Measurements from ENCODE around the gene ERAS. TPM values are rescaled to one million over a fixed set of nuclear protein-coding genes. Genes with fewer than 3 reads are reported as not detected.

Gene ERAS
- total RNA-seq, 2 experiments from 2014 or later, result 0.60 TPM; not detected in 1

DNA sequence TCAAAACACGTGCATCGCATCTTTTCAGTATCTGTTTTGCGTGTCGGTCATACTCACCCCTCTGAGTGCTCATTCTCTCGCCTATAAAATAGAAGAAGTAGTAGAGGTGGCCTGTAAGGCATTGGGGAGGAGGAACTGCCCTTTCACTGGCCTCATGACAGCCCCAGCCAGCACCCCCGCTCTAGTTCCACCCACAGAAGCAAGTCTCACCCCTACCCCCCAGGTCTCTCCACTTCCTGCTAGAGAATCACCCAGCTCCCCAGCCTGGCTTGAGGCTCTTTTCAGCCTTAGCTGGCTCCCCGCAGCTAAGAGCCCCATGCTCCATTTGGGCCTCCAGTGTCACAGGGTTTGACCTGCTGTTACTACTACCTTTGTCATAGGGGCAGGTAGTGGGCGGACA, 12.7 kb upstream of the ERAS start:
- H3K79me2 ChIP-seq (ENCODE audit: insufficient read depth, low read depth, low read length), result no peaks in the 10 kb centered on the region
- no peaks in the 10 kb centered on the region for H3K4me1 ChIP-seq (ENCODE audit: insufficient read depth, low read length, poor library complexity, severe bottlenecking)
- DNase-seq (ENCODE audit: low spot score), result no peak
- intact Hi-C loops (cut with micrococcal nuclease; ENCODE audit: unreplicated experiment), result no loop called here
- CTCF ChIA-PET (ENCODE audit: unreplicated experiment), result no interaction called here
- H4K20me1 ChIP-seq (ENCODE audit: insufficient read depth, low read length), result no peaks in the 10 kb centered on the region
- TF ChIP-seq, protein P1, sequence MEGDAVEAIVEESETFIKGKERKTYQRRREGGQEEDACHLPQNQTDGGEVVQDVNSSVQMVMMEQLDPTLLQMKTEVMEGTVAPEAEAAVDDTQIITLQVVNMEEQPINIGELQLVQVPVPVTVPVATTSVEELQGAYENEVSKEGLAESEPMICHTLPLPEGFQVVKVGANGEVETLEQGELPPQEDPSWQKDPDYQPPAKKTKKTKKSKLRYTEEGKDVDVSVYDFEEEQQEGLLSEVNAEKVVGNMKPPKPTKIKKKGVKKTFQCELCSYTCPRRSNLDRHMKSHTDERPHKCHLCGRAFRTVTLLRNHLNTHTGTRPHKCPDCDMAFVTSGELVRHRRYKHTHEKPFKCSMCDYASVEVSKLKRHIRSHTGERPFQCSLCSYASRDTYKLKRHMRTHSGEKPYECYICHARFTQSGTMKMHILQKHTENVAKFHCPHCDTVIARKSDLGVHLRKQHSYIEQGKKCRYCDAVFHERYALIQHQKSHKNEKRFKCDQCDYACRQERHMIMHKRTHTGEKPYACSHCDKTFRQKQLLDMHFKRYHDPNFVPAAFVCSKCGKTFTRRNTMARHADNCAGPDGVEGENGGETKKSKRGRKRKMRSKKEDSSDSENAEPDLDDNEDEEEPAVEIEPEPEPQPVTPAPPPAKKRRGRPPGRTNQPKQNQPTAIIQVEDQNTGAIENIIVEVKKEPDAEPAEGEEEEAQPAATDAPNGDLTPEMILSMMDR (conservative IDR thresholded peaks at IDR 0.05; ENCODE audit: low read length), result no peak
- no TSS peak for BruUV-seq (replicated peaks)
- no peak overlapping the region for H3K27ac ChIP-seq (ENCODE audit: low read depth, low read length, poor library complexity, severe bottlenecking)
- H2AFZ ChIP-seq (ENCODE audit: low read length), result no peak overlapping the region
- H3K9me3 ChIP-seq (ENCODE audit: low read length), result no peaks in the 10 kb centered on the region
- no peaks in the 10 kb centered on the region; the same call in 1 of the 2 replicates for H3K36me3 ChIP-seq (ENCODE audit: insufficient read depth, low read length)
- POLR2A ChIA-PET, result no interaction called here
- no peaks in the 10 kb centered on the region for H3K9me2 ChIP-seq (ENCODE audit: insufficient read depth, low read length)
- no peak overlapping the region for H3K4me3 ChIP-seq (ENCODE audit: low read depth, low read length, poor library complexity, severe bottlenecking)
- no peak overlapping the region for H3K4me2 ChIP-seq (ENCODE audit: low read length)

DNA sequence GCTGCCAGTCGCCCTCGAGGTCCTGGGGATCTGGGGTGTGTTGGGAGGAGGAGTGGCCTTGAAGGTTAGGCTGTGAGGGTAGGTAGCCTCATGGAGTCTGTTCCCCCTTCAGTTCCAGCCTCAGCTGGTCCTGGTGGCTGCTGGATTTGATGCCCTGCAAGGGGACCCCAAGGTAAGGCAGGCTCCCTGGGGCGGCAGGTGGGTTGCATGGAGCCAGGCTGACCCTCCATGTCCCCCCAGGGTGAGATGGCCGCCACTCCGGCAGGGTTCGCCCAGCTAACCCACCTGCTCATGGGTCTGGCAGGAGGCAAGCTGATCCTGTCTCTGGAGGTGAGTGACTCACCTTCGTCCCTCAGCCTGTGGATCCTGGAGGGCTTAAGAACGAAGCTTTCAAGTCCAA, 11.6 kb upstream of the ERAS start:
- DNase-seq (ENCODE audit: low spot score), result no peak
- no peaks in the 10 kb centered on the region for H3K4me1 ChIP-seq (ENCODE audit: insufficient read depth, low read length, poor library complexity, severe bottlenecking)
- H3K79me2 ChIP-seq (ENCODE audit: insufficient read depth, low read depth, low read length), result no peaks in the 10 kb centered on the region
- POLR2A ChIA-PET, result no interaction called here
- H3K36me3 ChIP-seq (ENCODE audit: insufficient read depth, low read length), result no peaks in the 10 kb centered on the region; the same call in 1 of the 2 replicates
- H4K20me1 ChIP-seq (ENCODE audit: insufficient read depth, low read length), result no peaks in the 10 kb centered on the region
- no peaks in the 10 kb centered on the region for H3K9me2 ChIP-seq (ENCODE audit: insufficient read depth, low read length)
- CTCF ChIA-PET (ENCODE audit: unreplicated experiment), result interaction anchor here (0.6 kb wide), 1 partner anchor 159 kb away, joined by 3 read pairs; no protein-coding TSS in a partner anchor
- no peak overlapping the region for H3K4me3 ChIP-seq (ENCODE audit: low read depth, low read length, poor library complexity, severe bottlenecking)
- no peak overlapping the region for H3K27ac ChIP-seq (ENCODE audit: low read depth, low read length, poor library complexity, severe bottlenecking)
- intact Hi-C loops (cut with micrococcal nuclease; ENCODE audit: unreplicated experiment), result no loop called here
- H2AFZ ChIP-seq (ENCODE audit: low read length), result no peak overlapping the region
- no TSS peak for BruUV-seq (replicated peaks)
- TF ChIP-seq EZH2phosphoT487 (IDR thresholded peaks at IDR 0.05; ENCODE audit: borderline replicate concordance, low read depth, low read length), result no peak
- TF ChIP-seq, protein P1 (conservative IDR thresholded peaks at IDR 0.05; ENCODE audit: low read length), result no peak
- H3K4me2 ChIP-seq (ENCODE audit: low read length), result no peak overlapping the region
- no peaks in the 10 kb centered on the region for H3K9me3 ChIP-seq (ENCODE audit: low read length)

DNA sequence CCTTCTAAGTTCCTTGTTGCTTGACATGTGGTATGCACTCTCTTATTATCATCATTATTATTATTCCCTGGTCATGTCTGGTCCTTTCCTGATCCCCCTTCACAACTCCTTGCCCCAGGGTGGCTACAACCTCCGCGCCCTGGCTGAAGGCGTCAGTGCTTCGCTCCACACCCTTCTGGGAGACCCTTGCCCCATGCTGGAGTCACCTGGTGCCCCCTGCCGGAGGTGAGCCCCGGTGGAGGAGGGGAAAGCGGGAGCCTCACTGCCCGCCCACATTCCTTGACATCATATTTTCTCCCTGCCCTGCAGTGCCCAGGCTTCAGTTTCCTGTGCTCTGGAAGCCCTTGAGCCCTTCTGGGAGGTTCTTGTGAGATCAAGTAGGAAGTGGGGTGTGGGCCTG, 11.0 kb upstream of the ERAS start:
- Histone ChIP-seq H3K9me2 (ENCODE audit: insufficient read depth, low read length) (no peaks in the 10 kb centered on the region), H3K27ac (ENCODE audit: low read depth, low read length, poor library complexity, severe bottlenecking) (no peak overlapping the region), H3K9me3 (ENCODE audit: low read length) (no peaks in the 10 kb centered on the region), H3K4me2 (ENCODE audit: low read length) (no peak overlapping the region), H2AFZ (ENCODE audit: low read length) (no peak overlapping the region), H3K4me1 (ENCODE audit: insufficient read depth, low read length, poor library complexity, severe bottlenecking) (no peaks in the 10 kb centered on the region), H3K79me2 (ENCODE audit: insufficient read depth, low read depth, low read length) (no peaks in the 10 kb centered on the region), H3K36me3 (ENCODE audit: insufficient read depth, low read length) (no peaks in the 10 kb centered on the region; the same call in 1 of the 2 replicates), H4K20me1 (ENCODE audit: insufficient read depth, low read length) (no peaks in the 10 kb centered on the region), H3K4me3 (ENCODE audit: low read depth, low read length, poor library complexity, severe bottlenecking) (no peak overlapping the region)
- ChIA-PET CTCF (ENCODE audit: unreplicated experiment) (no interaction called here), POLR2A (no interaction called here)
- BruUV-seq (replicated peaks), result no TSS peak
- no peak for DNase-seq (ENCODE audit: low spot score)
- no peak for TF ChIP-seq EZH2phosphoT487 (IDR thresholded peaks at IDR 0.05; ENCODE audit: borderline replicate concordance, low read depth, low read length)
- TF ChIP-seq, protein P1 (conservative IDR thresholded peaks at IDR 0.05; ENCODE audit: low read length), result no peak
- intact Hi-C loops (cut with micrococcal nuclease; ENCODE audit: unreplicated experiment), result no loop called here
